ENCODE results near the gene PDE4D. TPM values are rescaled to one million over a fixed set of nuclear protein-coding genes. Genes with fewer than 3 reads are reported as not detected.

PDE4D gene
- total and polyA plus RNA-seq, 4 donors: 12.8 to 167 (median 44.5) TPM

GRCh38 chr5:59756373-59757035 lies 137.0 kb downstream of the PDE4D start:
- DNase-seq: no peak
- Histone ChIP-seq H3K36me3 (ENCODE audit: control insufficient read depth in 4 of 4, insufficient read depth in 4 of 4, low read length in 4 of 4) (no peaks in the 10 kb centered on the region), H3K27ac (ENCODE audit: low read depth in 1 of 2, low read length in 1 of 2) (no peak overlapping the region)

GRCh38 chr5:59755476-59755875 lies 138.1 kb downstream of the PDE4D start:
- Histone ChIP-seq H3K27me3 (ENCODE audit: control insufficient read depth in 3 of 3, insufficient read depth in 3 of 3, low read length in 2 of 3) (no peaks in the 10 kb centered on the region), H3K4me1 (ENCODE audit: control insufficient read depth in 5 of 5, insufficient read depth in 5 of 5, low read length in 5 of 5) (peaks cover 0 to 15% (median 6%) of the 10 kb centered on the region in 5 donors), H3K36me3 (ENCODE audit: control insufficient read depth in 4 of 4, insufficient read depth in 4 of 4, low read length in 4 of 4) (no peaks in the 10 kb centered on the region), H3K4me3 (no peak overlapping the region), H3K9me3 (ENCODE audit: control insufficient read depth in 4 of 4, insufficient read depth in 3 of 4, low read length in 3 of 4) (no peaks in the 10 kb centered on the region), H3K27ac (ENCODE audit: low read depth in 1 of 2, low read length in 1 of 2) (no peak overlapping the region), H3K9ac (ENCODE audit: insufficient read depth in 1 of 2, low read length in 2 of 2) (no peak overlapping the region)
- ATAC-seq (ENCODE audit: insufficient read depth, low FRiP score) (no peak), DNase-seq (no peak)
- TF ChIP-seq CTCF (IDR thresholded peaks at IDR 0.05; ENCODE audit: control extremely low read depth, extremely low read depth): no peak
- 94 to 100% methylated on average over 1 of the region's 1 CpG for WGBS, 2 donors

More at GRCh38 chr5:59756373-59757035, 137.0 kb downstream of the PDE4D start:
- H3K9ac ChIP-seq (ENCODE audit: insufficient read depth in 1 of 2, low read length in 2 of 2): no peak overlapping the region
- H3K27me3 ChIP-seq (ENCODE audit: control insufficient read depth in 3 of 3, insufficient read depth in 3 of 3, low read length in 2 of 3): no peaks in the 10 kb centered on the region
- ATAC-seq (ENCODE audit: insufficient read depth, low FRiP score): no peak
- H3K4me3 ChIP-seq: no peak overlapping the region
- no peak for TF ChIP-seq CTCF (IDR thresholded peaks at IDR 0.05; ENCODE audit: control extremely low read depth, extremely low read depth)
- no peaks in the 10 kb centered on the region for H3K9me3 ChIP-seq (ENCODE audit: control insufficient read depth in 4 of 4, insufficient read depth in 3 of 4, low read length in 3 of 4)
- 94 to 97% methylated on average over 7 of the region's 7 CpGs for WGBS, 2 donors
- peaks cover 0 to 22% (median 10%) of the 10 kb centered on the region in 5 donors for H3K4me1 ChIP-seq (ENCODE audit: control insufficient read depth in 5 of 5, insufficient read depth in 5 of 5, low read length in 5 of 5)

DNA sequence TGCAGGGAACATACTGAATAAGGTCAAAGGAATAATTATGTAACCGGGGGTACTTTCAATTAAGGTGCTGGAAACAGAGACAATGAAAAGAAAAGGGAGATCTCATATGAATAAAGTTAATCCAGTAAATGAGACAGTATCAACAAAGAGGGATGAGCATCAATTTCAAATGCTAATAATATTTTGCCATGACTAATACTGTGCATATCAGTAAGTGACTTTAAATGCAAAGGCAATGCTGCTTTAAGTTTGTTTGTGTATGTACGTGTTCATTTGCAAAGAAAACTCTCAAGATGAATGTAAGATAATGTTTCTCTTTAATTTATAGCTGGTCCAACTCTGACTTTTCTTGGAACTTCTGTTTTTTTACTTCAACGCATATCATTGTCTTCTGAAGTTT lies 139.9 kb downstream of the PDE4D start:
- Histone ChIP-seq H3K9me3 (ENCODE audit: control insufficient read depth in 4 of 4, insufficient read depth in 3 of 4, low read length in 3 of 4) (no peaks in the 10 kb centered on the region), H3K4me1 (ENCODE audit: control insufficient read depth in 5 of 5, insufficient read depth in 5 of 5, low read length in 5 of 5) (peaks cover 0 to 2% (median 0%) of the 10 kb centered on the region in 5 donors), H3K27ac (ENCODE audit: low read depth in 1 of 2, low read length in 1 of 2) (no peak overlapping the region), H3K36me3 (ENCODE audit: control insufficient read depth in 4 of 4, insufficient read depth in 4 of 4, low read length in 4 of 4) (no peaks in the 10 kb centered on the region), H3K9ac (ENCODE audit: insufficient read depth in 1 of 2, low read length in 2 of 2) (no peak overlapping the region), H3K27me3 (ENCODE audit: control insufficient read depth in 3 of 3, insufficient read depth in 3 of 3, low read length in 2 of 3) (no peaks in the 10 kb centered on the region), H3K4me3 (no peak overlapping the region)
- WGBS, 2 donors: 87 to 90% methylated on average over 3 of the region's 3 CpGs
- DNase-seq: no peak
- TF ChIP-seq CTCF (IDR thresholded peaks at IDR 0.05; ENCODE audit: control extremely low read depth, extremely low read depth): no peak
- ATAC-seq (ENCODE audit: insufficient read depth, low FRiP score): no peak

All from lung (tissue), 12 donors.